ENCODE data around the gene LIMS4.
"Not testable (repeated sequence)": the region's sequence is repeated elsewhere in the genome, so short reads cannot be mapped to it uniquely, and the experiment has no call there.

Gene LIMS4, protein sequence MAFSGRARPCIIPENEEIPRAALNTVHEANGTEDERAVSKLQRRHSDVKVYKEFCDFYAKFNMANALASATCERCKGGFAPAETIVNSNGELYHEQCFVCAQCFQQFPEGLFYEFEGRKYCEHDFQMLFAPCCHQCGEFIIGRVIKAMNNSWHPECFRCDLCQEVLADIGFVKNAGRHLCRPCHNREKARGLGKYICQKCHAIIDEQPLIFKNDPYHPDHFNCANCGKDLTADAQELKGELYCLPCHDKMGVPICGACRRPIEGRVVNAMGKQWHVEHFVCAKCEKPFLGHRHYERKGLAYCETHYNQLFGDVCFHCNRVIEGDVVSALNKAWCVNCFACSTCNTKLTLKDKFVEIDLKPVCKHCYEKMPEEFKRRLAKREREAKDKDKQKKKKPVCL

DNA sequence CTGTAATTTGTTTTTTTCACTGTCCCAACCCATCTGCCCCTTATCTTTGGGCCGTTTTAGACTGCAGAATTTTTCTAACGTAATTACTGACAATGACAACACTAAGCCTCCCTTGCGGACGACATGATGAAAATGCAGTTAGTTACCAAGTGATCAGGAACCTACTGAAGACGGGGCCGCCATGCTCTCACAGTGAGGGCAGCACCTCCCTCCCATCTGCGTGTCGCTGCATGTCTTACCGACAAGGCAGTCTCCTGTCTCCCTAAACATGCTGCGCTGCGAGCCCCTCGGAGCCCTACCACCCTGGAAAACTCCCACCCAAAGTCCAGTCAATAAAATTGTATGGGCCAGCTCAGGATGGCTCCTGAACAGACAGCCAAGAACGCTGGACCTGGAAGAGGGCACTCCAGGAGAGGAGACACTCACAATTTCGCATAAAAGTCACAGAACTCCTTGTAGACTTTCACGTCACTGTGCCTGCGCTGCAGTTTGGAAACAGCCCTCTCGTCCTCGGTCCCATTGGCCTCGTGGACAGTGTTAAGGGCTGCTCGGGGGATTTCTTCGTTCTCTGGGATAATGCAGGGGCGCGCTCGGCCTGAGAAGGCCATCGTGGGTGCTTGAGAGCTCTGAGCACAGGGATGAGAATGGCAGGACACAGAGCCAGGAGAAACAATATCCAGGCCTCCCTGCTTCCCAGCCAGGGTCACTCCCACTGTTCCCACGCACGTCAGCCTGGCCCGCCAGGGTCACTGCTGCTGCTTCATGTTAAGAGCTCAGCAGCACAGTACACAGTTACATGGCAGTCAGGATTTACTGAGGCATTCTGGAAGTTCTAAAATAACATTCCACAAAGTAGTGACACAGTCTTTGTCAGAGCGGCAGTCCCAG, at the start of gene LIMS4:
Gene LIMS4, minus strand, starts transcription at position 646 of the 888 bp plus-strand sequence. Its CDS starts 38 bp downstream, at position 608.
- H3K4me1 Mint-ChIP-seq (ENCODE audit: low read depth); H3K27ac Mint-ChIP-seq; H3K36me3 Mint-ChIP-seq (ENCODE audit: low read depth); H3K4me3 Mint-ChIP-seq; intact Hi-C loops (cut with micrococcal nuclease); H3K9me3 Mint-ChIP-seq; H3K27me3 Mint-ChIP-seq: not testable (repeated sequence)

DNA sequence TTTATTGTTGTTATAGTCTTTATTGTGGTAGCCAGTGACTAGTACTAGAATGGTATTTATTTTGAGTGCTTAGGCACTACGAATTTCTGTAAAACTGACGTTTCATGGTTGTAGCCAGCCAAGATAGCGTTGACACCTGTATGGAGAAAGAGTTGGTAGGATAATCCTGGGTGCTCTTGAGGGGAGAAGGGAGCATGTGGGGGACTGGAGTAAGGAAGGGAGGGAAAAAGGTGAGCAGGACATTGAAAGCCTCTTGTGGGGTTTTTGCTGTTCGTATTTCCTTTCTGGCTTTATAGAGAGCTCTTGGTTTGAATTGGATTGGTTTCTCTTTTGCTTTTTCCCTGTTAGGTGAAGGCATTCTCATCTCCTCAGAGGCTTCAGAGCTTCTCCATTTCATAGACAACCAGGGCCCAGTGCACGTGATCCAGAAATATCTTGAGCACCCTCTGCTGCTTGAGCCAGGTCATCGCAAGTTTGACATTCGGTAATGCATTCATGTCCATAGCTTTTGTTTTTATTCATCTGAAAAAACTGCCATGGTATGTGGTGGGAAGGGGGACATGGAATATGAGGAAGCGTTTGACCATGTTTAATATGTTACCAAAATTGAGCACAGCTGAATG, 27.2 kb upstream of the LIMS4 start:
- H3K9me3 Mint-ChIP-seq; H3K4me3 Mint-ChIP-seq; intact Hi-C loops (cut with micrococcal nuclease); H3K27ac Mint-ChIP-seq; H3K36me3 Mint-ChIP-seq (ENCODE audit: low read depth); H3K27me3 Mint-ChIP-seq; H3K4me1 Mint-ChIP-seq (ENCODE audit: low read depth): not testable (repeated sequence)

DNA sequence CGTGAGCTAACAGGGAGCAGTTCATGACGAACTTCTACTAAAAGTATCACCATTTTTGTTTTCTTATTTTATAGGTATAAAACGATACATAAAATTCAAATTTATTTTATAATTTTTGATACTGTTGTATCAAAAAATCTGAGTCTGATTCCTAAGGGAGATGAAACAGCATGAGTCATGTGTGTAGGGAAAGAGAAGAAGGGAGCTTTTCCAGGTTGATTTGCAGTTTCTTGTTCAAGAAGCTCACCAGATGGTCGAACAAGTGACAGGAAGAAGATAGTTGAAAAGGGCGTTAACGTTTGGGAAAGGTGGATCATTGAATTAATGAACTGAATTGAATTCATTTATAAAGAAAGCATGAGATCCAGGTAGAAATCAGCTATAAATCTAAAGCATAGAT, 23.4 kb upstream of the LIMS4 start:
- H3K4me3 Mint-ChIP-seq; H3K4me1 Mint-ChIP-seq (ENCODE audit: low read depth); H3K27me3 Mint-ChIP-seq; H3K27ac Mint-ChIP-seq; H3K9me3 Mint-ChIP-seq; intact Hi-C loops (cut with micrococcal nuclease); H3K36me3 Mint-ChIP-seq (ENCODE audit: low read depth): not testable (repeated sequence)

DNA sequence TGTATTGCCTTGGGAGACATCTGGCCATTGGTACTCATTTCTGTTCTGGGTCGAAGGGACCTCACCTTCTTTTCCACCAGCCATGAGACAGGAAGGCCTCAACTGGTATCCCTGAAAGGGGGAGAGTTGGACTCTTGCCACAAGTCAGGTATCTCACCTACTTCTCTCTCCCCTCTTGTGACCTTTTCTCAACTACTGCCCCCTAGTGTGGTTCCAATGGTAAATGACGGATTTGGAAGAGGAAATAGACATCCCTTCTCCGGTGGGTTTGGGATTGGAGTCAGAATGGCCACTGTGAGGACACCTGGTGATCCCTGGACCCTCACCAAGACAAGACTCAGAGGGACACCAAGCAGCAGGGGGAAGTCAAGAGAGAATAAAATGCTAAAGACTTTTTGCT, 21.9 kb upstream of the LIMS4 start:
- intact Hi-C loops (cut with micrococcal nuclease); H3K4me1 Mint-ChIP-seq (ENCODE audit: low read depth); H3K9me3 Mint-ChIP-seq; H3K4me3 Mint-ChIP-seq; H3K27me3 Mint-ChIP-seq; H3K36me3 Mint-ChIP-seq (ENCODE audit: low read depth); H3K27ac Mint-ChIP-seq: not testable (repeated sequence)

DNA sequence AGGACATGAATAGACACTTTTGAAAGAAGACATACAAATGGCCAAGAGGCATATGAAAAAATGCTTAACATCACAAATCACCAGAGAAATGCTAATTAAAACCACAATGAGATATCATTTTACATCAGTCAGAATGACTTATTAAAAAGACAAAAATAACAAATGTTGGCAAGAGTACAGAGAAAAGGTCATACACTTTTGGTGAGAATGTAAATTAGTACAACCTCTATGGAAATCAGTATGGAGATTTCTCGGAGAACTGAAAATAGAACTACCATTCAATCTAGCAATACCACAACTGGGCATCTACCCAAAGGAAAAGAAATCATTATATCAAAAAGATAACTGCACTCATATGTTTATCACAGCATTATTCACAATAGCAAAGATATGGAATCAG, 16.4 kb upstream of the LIMS4 start:
- intact Hi-C loops (cut with micrococcal nuclease); H3K27ac Mint-ChIP-seq; H3K27me3 Mint-ChIP-seq; H3K9me3 Mint-ChIP-seq; H3K4me1 Mint-ChIP-seq (ENCODE audit: low read depth); H3K36me3 Mint-ChIP-seq (ENCODE audit: low read depth); H3K4me3 Mint-ChIP-seq: not testable (repeated sequence)

DNA sequence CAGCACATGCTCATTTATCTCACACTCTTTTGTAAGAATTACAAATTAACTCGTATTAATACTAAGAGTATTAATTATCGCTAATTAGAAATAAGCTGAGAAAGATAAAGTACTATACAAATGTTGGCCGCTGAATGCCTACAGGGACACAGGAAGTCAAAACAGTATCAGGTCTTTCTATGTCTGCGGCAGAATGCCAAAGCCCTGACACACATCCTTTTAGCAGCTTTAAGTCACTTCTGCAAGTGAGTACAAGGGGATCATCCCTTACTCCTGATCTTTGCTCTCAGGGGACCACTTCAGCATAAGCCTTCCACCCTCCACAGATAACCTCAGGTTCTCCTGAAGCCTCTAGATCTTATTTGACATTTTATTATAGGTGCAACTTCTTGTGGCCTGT, 10.1 kb upstream of the LIMS4 start:
- H3K27ac Mint-ChIP-seq; H3K9me3 Mint-ChIP-seq; H3K4me1 Mint-ChIP-seq (ENCODE audit: low read depth); intact Hi-C loops (cut with micrococcal nuclease); H3K4me3 Mint-ChIP-seq; H3K36me3 Mint-ChIP-seq (ENCODE audit: low read depth); H3K27me3 Mint-ChIP-seq: not testable (repeated sequence)

DNA sequence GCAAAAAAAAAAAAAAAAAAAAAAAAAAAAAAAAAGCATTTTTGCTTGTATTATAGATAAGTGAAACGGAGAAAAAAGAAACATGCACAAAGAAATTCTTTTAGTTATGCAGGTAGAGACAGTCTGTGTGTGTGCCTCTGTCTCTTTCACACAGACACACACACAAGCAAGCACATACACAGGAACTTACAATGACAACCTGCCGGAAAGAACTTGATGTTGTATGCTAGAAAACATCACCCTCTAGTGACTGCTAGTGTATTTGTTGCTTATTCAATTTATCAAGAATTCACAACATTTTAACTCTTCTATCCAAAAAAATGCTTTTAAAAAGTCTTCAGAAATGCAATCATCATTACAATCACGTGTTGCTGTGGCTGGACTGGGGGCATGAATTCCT, 8.6 kb upstream of the LIMS4 start:
- H3K9me3 Mint-ChIP-seq; H3K27ac Mint-ChIP-seq; H3K4me3 Mint-ChIP-seq; H3K4me1 Mint-ChIP-seq (ENCODE audit: low read depth); H3K36me3 Mint-ChIP-seq (ENCODE audit: low read depth); intact Hi-C loops (cut with micrococcal nuclease); H3K27me3 Mint-ChIP-seq: not testable (repeated sequence)

DNA sequence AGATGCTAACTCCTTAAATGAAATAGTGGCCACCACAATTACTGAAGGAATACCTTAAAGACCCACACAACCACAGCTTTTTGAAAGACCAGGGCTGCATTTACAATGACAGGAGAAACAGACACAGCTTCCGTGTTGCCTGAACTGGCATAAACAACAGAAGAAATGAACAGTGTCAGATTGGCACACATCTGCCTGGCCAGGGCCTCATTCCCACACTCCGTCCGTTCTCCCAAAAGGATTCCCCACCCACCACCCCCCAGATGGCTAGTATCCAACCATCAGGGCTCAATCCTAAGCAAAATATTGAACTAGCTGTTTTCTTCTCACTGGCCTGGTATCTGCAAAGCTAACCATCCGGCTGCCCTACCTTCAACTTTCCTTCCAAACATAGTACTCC, 7.5 kb upstream of the LIMS4 start:
- H3K27ac Mint-ChIP-seq; H3K27me3 Mint-ChIP-seq; intact Hi-C loops (cut with micrococcal nuclease); H3K4me3 Mint-ChIP-seq; H3K4me1 Mint-ChIP-seq (ENCODE audit: low read depth); H3K36me3 Mint-ChIP-seq (ENCODE audit: low read depth); H3K9me3 Mint-ChIP-seq: not testable (repeated sequence)

DNA sequence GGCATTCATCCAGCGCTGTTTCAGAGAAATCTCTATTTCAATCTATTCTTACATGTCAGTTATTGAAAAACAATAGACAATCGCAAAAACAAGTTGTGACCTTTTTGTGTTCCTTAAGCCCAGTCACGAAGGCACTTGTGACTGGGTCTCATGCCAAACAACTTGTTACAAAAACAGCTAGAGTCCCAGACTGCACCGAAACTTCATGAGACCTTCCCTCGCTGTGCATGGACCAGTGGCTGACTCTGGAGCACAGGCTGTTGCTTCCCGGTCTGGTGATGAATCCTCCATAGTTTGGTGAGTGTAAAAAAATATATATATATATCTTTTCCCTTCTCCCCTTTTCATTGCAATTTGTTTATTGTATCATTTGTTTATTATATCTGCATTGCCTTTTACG, 4.8 kb upstream of the LIMS4 start:
- H3K4me3 Mint-ChIP-seq; H3K4me1 Mint-ChIP-seq (ENCODE audit: low read depth); intact Hi-C loops (cut with micrococcal nuclease); H3K27ac Mint-ChIP-seq; H3K9me3 Mint-ChIP-seq; H3K36me3 Mint-ChIP-seq (ENCODE audit: low read depth); H3K27me3 Mint-ChIP-seq: not testable (repeated sequence)

DNA sequence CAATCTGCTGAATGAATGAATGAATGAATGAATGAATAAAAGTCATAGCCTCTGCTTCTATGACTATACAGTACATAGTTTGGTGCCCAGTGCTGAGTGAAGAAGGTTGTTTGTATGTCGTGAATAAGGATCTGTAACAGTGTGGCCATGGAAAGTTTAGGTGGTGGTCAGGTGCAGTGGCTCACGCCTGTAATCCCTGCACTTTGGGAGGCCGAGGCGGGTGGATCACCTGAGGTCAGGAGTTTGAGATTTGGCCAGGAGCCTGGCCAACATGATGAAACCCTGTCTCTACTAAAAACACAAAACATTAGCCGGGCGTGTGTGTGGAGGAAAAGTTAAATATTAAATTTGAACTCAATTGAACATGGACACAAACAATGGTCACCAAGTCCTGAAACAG, 4.3 kb upstream of the LIMS4 start:
- intact Hi-C loops (cut with micrococcal nuclease); H3K27ac Mint-ChIP-seq; H3K4me3 Mint-ChIP-seq; H3K27me3 Mint-ChIP-seq; H3K36me3 Mint-ChIP-seq (ENCODE audit: low read depth); H3K4me1 Mint-ChIP-seq (ENCODE audit: low read depth); H3K9me3 Mint-ChIP-seq: not testable (repeated sequence)

DNA sequence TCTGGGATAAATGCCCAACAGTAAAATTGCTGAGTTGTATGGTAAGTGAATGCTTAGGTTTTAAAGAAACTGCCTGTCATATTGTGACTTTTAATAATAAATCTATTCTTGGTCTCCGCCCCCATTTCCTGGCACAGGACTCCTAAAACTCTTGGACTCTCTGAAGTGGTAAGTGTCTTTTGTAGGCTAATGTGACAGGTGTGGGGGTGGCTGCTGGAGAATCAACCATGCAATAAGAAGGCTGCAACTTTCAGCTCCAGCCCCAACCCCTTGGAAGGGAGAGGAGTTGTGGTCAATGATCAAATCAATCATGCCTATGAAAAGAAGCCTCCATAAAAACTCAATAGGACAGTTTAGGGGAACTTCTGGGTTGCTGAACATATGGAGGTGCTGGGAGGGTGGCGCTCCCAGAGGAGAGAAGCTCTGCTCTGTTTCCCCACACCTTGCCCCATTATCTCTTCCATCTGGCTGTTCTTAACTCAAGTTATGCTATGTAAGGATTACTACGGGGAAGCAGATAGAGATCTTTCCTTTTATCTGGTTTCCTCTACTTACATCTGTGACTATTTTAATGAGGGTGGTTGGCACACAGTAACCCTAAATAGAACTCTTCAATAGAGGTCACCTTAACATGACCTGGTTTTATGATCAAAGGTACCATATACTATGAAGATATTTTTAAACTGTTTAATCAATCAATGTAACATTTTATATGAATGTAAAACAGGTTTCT, 3.2 kb upstream of the LIMS4 start:
- H3K36me3 Mint-ChIP-seq (ENCODE audit: low read depth); H3K9me3 Mint-ChIP-seq; H3K27me3 Mint-ChIP-seq; H3K4me3 Mint-ChIP-seq; H3K27ac Mint-ChIP-seq; intact Hi-C loops (cut with micrococcal nuclease); H3K4me1 Mint-ChIP-seq (ENCODE audit: low read depth): not testable (repeated sequence)

DNA sequence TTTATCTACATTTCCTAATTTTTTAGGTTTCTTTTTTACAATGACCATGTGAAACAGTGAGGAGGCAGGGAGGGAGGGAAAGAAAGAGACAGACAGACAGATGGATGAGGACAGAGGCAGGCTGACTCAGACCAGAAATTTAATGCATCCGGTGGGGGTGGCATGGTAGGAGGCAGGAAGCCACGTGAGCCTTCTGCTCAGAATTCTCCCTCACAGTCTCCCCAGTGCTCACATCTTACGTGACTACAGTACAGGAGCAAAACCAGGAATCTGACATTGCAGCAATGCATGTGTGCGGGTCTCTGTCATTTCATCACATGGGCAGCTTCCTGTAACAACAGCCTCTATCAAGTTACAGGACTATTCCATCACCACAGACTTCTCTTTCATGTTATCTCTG, 2.3 kb upstream of the LIMS4 start:
- H3K27me3 Mint-ChIP-seq; H3K4me3 Mint-ChIP-seq; H3K9me3 Mint-ChIP-seq; H3K4me1 Mint-ChIP-seq (ENCODE audit: low read depth); intact Hi-C loops (cut with micrococcal nuclease); H3K36me3 Mint-ChIP-seq (ENCODE audit: low read depth); H3K27ac Mint-ChIP-seq: not testable (repeated sequence)

DNA sequence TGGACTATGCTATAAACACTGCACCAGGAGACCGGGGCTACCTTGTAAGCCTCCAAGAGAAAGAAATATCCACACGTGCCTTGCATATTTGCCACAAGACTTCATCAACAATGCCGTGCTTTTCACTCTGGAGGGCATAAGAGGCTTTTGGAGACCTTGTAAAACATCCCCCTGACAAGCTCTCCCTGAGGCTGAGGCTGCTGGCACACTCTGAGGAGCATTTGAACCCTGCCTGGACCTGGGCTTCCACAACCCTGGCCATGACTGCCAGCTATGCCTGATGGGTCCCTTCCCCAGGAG, 393 bp upstream of the LIMS4 start:
- H3K27ac Mint-ChIP-seq; H3K27me3 Mint-ChIP-seq; H3K4me1 Mint-ChIP-seq (ENCODE audit: low read depth); H3K36me3 Mint-ChIP-seq (ENCODE audit: low read depth); H3K9me3 Mint-ChIP-seq; intact Hi-C loops (cut with micrococcal nuclease); H3K4me3 Mint-ChIP-seq: not testable (repeated sequence)

DNA sequence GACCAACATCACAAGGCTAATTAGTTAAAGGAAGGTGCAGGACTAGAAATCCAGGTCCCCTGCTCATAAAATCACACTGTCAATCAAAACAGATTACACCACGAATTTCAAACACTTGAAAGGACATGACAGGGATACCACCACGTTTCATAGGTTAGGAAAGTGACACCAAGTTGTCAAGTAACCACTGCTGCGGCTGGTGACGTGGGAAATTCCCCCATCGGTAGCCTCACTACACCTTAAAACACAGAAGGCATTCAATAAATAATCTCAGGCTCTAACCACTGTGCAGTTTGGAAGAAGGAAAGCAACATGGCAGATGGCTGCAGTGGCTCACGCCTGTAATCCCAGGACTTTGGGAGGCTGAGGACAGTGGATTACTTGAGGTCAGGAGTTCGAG, 3.7 kb downstream of the LIMS4 start:
- H3K4me1 Mint-ChIP-seq (ENCODE audit: low read depth); H3K9me3 Mint-ChIP-seq; H3K27ac Mint-ChIP-seq; intact Hi-C loops (cut with micrococcal nuclease); H3K36me3 Mint-ChIP-seq (ENCODE audit: low read depth); H3K27me3 Mint-ChIP-seq; H3K4me3 Mint-ChIP-seq: not testable (repeated sequence)
